K562 (cell line): ENCODE data around the gene CTNNBL1. TPM values are rescaled to one million over a fixed set of nuclear protein-coding genes. Genes with fewer than 3 reads are reported as not detected.

Source experiments
- EHMT2 ChIP-seq: fragments of 450-650 bp; IDR thresholded peaks from 2 replicates; pipeline ENCODE4 v1.6.1; 2018; ENCODE audit warnings: antibody characterized with exemption
- GABPB1 ChIP-seq: sonication (generic); formaldehyde crosslinking; IDR thresholded peaks from 2 replicates; pipeline ENCODE4 v1.8.0; 2022; ENCODE audit warnings: mild to moderate bottlenecking, missing genetic modification reagents
- HDAC6 ChIP-seq: IDR thresholded peaks from 2 replicates; pipeline ENCODE4 v1.6.1; 2012; ENCODE audit warnings: low read depth, mild to moderate bottlenecking, control low read depth, inconsistent platforms, low read length, moderate library complexity
- HMGN3 ChIP-seq: IDR thresholded peaks from 2 replicates; pipeline ENCODE4 v1.6.1; 2011; ENCODE audit warnings: borderline replicate concordance, low read depth, mild to moderate bottlenecking, mixed read lengths, low read length; ENCODE audit not compliant: insufficient read length; ENCODE audit errors: extremely low read depth
- HSF4 ChIP-seq: fragments of 250-450 bp; sonication (Bioruptor Pico); IDR thresholded peaks from 2 replicates; pipeline ENCODE4 v2.1.2; 2022; ENCODE audit warnings: mild to moderate bottlenecking, moderate library complexity, borderline replicate concordance
- JUNB ChIP-seq: fragments of 450-650 bp; formaldehyde crosslinking; conservative IDR thresholded peaks from 2 replicates; pipeline ENCODE4 v1.4.0; 2020; ENCODE audit warnings: mild to moderate bottlenecking
- MAFK ChIP-seq: IDR thresholded peaks from 2 replicates; pipeline ENCODE4 v1.6.1; 2011; ENCODE audit warnings: low read length, improper control_type of control experiment
- SMAD4 ChIP-seq: fragments of 250-450 bp; sonication (Bioruptor Pico); conservative IDR thresholded peaks from 2 replicates; pipeline ENCODE4 v1.8.0; 2021; ENCODE audit warnings: inconsistent platforms, mild to moderate bottlenecking, moderate library complexity
- TCF7 ChIP-seq: sonication (generic); IDR thresholded peaks from 2 replicates; pipeline ENCODE4 v1.6.1; 2016; ENCODE audit warnings: antibody characterized with exemption, borderline replicate concordance
- U2AF2 ChIP-seq: fragments of 200-400 bp; formaldehyde crosslinking; optimal IDR thresholded peaks from 2 replicates; pipeline ENCODE3; 2017; ENCODE audit warnings: low read depth, mild to moderate bottlenecking, low read length
- ZFP36 ChIP-seq: fragments of 150-350 bp; IDR thresholded peaks from 2 replicates; pipeline ENCODE4 v1.6.1; 2018; ENCODE audit warnings: low read length, low read depth; ENCODE audit not compliant: partially characterized antibody
- ZNF232 ChIP-seq: sonication (generic); formaldehyde crosslinking; IDR thresholded peaks from 2 replicates; pipeline ENCODE4 v1.8.0; 2022; ENCODE audit warnings: mild to moderate bottlenecking, missing genetic modification reagents
- polyA plus RNA-seq, 8 experiments: library from polyadenylated mRNA; depleted of rRNA in 4 of 8; stranded (reverse) in 5 of 8; unstranded in 3 of 8; fragments of >200 nt; fragmentation: Nextera tagmentation in 2 of 8; fragmentation: Illumina TruSeq in 1 of 8; extraction: Ambion mirVana in 2 of 8; extraction: Trizol in 1 of 8; gene quantifications; 2 replicates each; pipeline versions ENCODE4 v1.2.1 to v1.2.3, GENCODE V29; 2011 to 2014; ENCODE audit warnings: inconsistent platforms in 1 of 8, missing spikeins in 1 of 8
- total RNA-seq, 7 experiments: library from RNA; depleted of rRNA in 6 of 7; stranded (reverse); fragments of >200 nt in 6 of 7; fragmentation: Illumina TruSeq in 2 of 7; extraction: Trizol in 2 of 7; gene quantifications; 2 replicates each; pipeline versions ENCODE4 v1.2.1 to v1.2.3, GENCODE V29; 2011 to 2021; ENCODE audit warnings: low replicate concordance in 1 of 7
- TF ChIP-seq, protein P1 (sequence below): fragments of 450-650 bp; IDR thresholded peaks from 2 replicates; pipeline ENCODE4 v1.6.1; 2016; ENCODE audit warnings: low read depth
- TF ChIP-seq, protein P2 (sequence below): fragments of 250-450 bp; sonication (Bioruptor Pico); IDR thresholded peaks from 2 replicates; pipeline ENCODE4 v1.5.1; 2021; ENCODE audit warnings: mild to moderate bottlenecking
- TF ChIP-seq, protein P3 (sequence below), 3 experiments: fragments of 200-800 bp in 1 of 3; sonication (Bioruptor generic) in 1 of 3; sonication (generic) in 1 of 3; formaldehyde crosslinking in 1 of 3; IDR thresholded peaks; 2 replicates each; pipeline versions ENCODE4 v1.6.1 to v1.8.0; 2016 to 2022; ENCODE audit warnings: mild to moderate bottlenecking in 2 of 3, missing compliant biosample characterization in 2 of 3, missing genetic modification characterization in 2 of 3, missing genetic modification reagents in 1 of 3
- TF ChIP-seq, protein P4 (sequence below): sonication (generic); formaldehyde crosslinking; IDR thresholded peaks from 2 replicates; pipeline ENCODE4 v1.8.1; 2023; ENCODE audit warnings: mild to moderate bottlenecking, missing genetic modification reagents

Gene CTNNBL1
- total and polyA plus RNA-seq, 9 of the 15 experiments (the other 6 are each of a cell fraction or from before 2014, with no cell fraction given) = 32.4 to 85.6 (median 43.6) TPM

DNA sequence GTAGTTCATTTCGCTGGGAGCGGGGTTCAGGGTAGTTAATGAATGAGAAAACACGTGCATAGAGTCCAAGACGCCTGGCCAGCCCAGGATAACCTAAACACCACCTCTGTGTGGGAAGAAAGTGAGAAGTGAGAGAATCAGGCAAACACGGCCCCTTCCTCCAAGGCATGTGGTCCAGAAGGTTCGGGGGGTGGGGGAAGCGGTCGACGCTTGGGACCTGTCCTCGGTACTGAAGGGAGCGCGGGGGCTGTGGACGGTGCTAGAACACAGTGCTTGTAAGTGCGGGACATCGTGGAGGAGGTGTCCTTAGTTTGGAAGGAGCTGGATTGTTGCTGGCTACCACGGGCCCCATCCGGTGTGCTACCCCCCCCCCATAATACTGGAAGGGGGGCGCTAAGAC lies 207.4 kb downstream of the CTNNBL1 start (continued):
- TF ChIP-seq, protein P1, sequence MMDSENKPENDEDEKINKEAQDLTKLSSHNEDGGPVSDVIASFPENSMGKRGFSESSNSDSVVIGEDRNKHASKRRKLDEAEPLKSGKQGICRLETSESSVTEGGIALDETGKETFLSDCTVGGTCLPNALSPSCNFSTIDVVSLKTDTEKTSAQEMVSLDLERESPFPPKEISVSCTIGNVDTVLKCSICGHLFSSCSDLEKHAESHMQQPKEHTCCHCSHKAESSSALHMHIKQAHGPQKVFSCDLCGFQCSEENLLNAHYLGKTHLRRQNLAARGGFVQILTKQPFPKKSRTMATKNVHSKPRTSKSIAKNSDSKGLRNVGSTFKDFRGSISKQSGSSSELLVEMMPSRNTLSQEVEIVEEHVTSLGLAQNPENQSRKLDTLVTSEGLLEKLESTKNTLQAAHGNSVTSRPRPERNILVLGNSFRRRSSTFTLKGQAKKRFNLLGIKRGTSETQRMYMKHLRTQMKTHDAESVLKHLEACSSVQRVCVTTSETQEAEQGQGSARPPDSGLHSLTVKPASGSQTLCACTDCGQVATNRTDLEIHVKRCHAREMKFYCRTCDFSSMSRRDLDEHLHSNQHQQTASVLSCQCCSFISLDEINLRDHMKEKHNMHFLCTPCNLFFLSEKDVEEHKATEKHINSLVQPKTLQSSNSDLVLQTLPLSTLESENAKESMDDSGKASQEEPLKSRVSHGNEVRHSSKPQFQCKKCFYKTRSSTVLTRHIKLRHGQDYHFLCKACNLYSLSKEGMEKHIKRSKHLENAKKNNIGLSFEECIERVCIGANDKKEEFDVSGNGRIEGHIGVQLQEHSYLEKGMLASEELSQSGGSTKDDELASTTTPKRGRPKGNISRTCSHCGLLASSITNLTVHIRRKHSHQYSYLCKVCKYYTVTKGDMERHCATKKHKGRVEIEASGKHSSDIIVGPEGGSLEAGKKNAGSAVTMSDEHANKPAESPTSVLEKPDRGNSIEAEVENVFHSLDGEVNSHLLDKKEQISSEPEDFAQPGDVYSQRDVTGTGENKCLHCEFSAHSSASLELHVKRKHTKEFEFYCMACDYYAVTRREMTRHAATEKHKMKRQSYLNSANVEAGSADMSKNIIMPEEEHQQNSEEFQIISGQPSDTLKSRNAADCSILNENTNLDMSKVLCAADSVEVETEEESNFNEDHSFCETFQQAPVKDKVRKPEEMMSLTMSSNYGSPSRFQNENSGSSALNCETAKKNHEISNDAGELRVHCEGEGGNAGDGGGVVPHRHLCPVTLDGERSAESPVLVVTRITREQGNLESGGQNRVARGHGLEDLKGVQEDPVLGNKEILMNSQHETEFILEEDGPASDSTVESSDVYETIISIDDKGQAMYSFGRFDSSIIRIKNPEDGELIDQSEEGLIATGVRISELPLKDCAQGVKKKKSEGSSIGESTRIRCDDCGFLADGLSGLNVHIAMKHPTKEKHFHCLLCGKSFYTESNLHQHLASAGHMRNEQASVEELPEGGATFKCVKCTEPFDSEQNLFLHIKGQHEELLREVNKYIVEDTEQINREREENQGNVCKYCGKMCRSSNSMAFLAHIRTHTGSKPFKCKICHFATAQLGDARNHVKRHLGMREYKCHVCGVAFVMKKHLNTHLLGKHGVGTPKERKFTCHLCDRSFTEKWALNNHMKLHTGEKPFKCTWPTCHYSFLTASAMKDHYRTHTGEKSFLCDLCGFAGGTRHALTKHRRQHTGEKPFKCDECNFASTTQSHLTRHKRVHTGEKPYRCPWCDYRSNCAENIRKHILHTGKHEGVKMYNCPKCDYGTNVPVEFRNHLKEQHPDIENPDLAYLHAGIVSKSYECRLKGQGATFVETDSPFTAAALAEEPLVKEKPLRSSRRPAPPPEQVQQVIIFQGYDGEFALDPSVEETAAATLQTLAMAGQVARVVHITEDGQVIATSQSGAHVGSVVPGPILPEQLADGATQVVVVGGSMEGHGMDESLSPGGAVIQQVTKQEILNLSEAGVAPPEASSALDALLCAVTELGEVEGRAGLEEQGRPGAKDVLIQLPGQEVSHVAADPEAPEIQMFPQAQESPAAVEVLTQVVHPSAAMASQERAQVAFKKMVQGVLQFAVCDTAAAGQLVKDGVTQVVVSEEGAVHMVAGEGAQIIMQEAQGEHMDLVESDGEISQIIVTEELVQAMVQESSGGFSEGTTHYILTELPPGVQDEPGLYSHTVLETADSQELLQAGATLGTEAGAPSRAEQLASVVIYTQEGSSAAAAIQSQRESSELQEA = no peak
- TF ChIP-seq MAFK (no peak), HMGN3 (no peak), HSF4 (no peak), JUNB (CRISPR knock-in tag) (no peak), HDAC6 (no peak), SMAD4 (CRISPR knock-in tag) (no peak), ZFP36 (peak; percentile 31), GABPB1 (CRISPR knock-in tag) (no peak), ZNF232 (CRISPR knock-in tag) (no peak), U2AF2 (no peak), TCF7 (no peak), EHMT2 (peak; percentile 95)
- TF ChIP-seq, protein P2, sequence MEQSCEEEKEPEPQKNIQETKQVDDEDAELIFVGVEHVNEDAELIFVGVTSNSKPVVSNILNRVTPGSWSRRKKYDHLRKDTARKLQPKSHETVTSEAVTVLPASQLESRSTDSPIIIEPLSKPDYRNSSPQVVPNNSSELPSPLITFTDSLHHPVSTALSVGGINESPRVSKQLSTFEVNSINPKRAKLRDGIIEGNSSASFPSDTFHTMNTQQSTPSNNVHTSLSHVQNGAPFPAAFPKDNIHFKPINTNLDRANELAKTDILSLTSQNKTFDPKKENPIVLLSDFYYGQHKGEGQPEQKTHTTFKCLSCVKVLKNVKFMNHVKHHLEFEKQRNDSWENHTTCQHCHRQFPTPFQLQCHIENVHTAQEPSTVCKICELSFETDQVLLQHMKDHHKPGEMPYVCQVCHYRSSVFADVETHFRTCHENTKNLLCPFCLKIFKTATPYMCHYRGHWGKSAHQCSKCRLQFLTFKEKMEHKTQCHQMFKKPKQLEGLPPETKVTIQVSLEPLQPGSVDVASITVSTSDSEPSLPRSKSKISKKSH (CRISPR knock-in tag) = no peak
- TF ChIP-seq, protein P3, sequence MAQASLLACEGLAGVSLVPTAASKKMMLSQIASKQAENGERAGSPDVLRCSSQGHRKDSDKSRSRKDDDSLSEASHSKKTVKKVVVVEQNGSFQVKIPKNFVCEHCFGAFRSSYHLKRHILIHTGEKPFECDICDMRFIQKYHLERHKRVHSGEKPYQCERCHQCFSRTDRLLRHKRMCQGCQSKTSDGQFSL (CRISPR knock-in tag; IDR thresholded peaks at IDR 0.05) = no peak
- TF ChIP-seq, protein P3 (tag; IDR thresholded peaks at IDR 0.05) = no peak
- TF ChIP-seq, protein P4, sequence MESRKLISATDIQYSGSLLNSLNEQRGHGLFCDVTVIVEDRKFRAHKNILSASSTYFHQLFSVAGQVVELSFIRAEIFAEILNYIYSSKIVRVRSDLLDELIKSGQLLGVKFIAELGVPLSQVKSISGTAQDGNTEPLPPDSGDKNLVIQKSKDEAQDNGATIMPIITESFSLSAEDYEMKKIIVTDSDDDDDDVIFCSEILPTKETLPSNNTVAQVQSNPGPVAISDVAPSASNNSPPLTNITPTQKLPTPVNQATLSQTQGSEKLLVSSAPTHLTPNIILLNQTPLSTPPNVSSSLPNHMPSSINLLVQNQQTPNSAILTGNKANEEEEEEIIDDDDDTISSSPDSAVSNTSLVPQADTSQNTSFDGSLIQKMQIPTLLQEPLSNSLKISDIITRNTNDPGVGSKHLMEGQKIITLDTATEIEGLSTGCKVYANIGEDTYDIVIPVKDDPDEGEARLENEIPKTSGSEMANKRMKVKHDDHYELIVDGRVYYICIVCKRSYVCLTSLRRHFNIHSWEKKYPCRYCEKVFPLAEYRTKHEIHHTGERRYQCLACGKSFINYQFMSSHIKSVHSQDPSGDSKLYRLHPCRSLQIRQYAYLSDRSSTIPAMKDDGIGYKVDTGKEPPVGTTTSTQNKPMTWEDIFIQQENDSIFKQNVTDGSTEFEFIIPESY (CRISPR knock-in tag) = no peak
